Type B pancreatic cell (in vitro differentiated cells): ENCODE data around the gene NENF. TPM values are rescaled to one million over a fixed set of nuclear protein-coding genes. Genes with fewer than 3 reads are reported as not detected.

Source experiments
- DNase-seq: peaks from one replicate; pipeline ENCODE4 v3.0.0; 2021; ENCODE audit warnings: mixed read lengths; ENCODE audit not compliant: unreplicated experiment; ENCODE audit errors: extremely low spot score
- H3K27ac Mint-ChIP-seq: 2 replicates; pipeline ENCODE4 v1.8.0; 2021; ENCODE audit warnings: mild to moderate bottlenecking, mixed read lengths
- H3K27me3 Mint-ChIP-seq: 2 replicates; pipeline ENCODE4 v1.8.0; 2021; ENCODE audit warnings: mixed read lengths
- H3K36me3 Mint-ChIP-seq: 2 replicates; pipeline ENCODE4 v1.8.0; 2021; ENCODE audit warnings: mixed read lengths
- H3K4me1 Mint-ChIP-seq: one replicate; pipeline ENCODE4 v1.8.0; 2021; ENCODE audit warnings: mixed read lengths; ENCODE audit not compliant: unreplicated experiment
- H3K4me3 Mint-ChIP-seq: 2 replicates; pipeline ENCODE4 v1.8.0; 2021; ENCODE audit warnings: mild to moderate bottlenecking, mixed read lengths
- H3K9me3 Mint-ChIP-seq: 2 replicates; pipeline ENCODE4 v1.8.0; 2021; ENCODE audit warnings: mixed read lengths
- total RNA-seq: library from RNA; stranded (reverse); gene quantifications from 2 replicates; pipeline ENCODE4 v1.2.1, GENCODE V29; 2021; ENCODE audit warnings: low replicate concordance
- TF ChIP-seq, protein P1 (sequence below): fragments of 200-600 bp; sonication (generic); conservative IDR thresholded peaks from 2 replicates; pipeline ENCODE4 v1.5.0; 2021; ENCODE audit warnings: antibody characterized with exemption, mild to moderate bottlenecking

The NENF gene
- total RNA-seq, 1 donor from 2014 or later, result 48.9 TPM

DNA sequence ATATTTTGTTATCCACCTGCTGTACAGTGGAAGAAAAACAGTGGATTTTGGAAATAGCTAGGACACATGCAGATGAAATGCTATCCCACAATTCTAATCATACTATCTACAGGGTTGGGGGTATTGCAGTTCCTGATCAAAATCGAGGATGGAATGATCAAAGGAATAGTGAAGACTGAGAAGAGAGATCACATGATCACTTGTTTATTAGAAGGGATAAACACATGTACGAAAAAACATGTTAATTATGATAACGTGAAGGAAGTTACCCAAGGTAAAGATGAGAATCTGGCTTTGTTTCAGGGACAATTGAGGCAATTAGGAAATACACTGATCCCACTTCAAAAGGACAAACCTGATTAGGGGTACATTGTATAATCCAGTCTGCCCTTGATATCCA is 8.8 kb upstream of the NENF start:
- no peak overlapping the region for H3K27ac Mint-ChIP-seq
- no peaks in the 10 kb centered on the region for H3K36me3 Mint-ChIP-seq
- no peaks in the 10 kb centered on the region for H3K27me3 Mint-ChIP-seq
- no peaks in the 10 kb centered on the region for H3K4me1 Mint-ChIP-seq
- TF ChIP-seq, protein P1, sequence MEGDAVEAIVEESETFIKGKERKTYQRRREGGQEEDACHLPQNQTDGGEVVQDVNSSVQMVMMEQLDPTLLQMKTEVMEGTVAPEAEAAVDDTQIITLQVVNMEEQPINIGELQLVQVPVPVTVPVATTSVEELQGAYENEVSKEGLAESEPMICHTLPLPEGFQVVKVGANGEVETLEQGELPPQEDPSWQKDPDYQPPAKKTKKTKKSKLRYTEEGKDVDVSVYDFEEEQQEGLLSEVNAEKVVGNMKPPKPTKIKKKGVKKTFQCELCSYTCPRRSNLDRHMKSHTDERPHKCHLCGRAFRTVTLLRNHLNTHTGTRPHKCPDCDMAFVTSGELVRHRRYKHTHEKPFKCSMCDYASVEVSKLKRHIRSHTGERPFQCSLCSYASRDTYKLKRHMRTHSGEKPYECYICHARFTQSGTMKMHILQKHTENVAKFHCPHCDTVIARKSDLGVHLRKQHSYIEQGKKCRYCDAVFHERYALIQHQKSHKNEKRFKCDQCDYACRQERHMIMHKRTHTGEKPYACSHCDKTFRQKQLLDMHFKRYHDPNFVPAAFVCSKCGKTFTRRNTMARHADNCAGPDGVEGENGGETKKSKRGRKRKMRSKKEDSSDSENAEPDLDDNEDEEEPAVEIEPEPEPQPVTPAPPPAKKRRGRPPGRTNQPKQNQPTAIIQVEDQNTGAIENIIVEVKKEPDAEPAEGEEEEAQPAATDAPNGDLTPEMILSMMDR, result no peak
- H3K9me3 Mint-ChIP-seq, result no peaks in the 10 kb centered on the region
- no peak for DNase-seq
- H3K4me3 Mint-ChIP-seq, result no peak overlapping the region

DNA sequence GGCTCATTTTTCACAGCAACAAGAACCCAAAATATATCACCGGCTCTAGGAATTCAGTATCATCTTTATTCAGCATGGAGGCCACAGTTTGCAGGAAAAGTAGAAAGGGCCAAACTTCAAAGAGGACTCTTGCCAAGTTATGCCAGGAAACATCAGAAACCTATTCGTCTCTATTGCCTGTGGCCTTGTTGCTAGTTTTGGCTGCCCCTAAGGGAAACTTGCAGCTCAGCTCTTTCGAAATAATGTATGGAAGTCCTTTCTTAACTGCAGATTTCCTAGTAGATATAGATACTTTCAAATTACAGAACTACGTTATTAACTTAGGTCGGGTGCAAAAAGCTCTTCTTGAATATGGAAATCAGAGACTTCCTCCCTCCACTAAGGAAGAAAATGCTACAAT is 4.2 kb upstream of the NENF start:
- TF ChIP-seq, protein P1, result no peak
- Mint-ChIP-seq H3K27me3 (no peaks in the 10 kb centered on the region), H3K4me3 (no peak overlapping the region), H3K36me3 (no peaks in the 10 kb centered on the region), H3K9me3 (no peaks in the 10 kb centered on the region), H3K27ac (no peak overlapping the region), H3K4me1 (peaks cover 21% of the 10 kb centered on the region)
- no peak for DNase-seq

DNA sequence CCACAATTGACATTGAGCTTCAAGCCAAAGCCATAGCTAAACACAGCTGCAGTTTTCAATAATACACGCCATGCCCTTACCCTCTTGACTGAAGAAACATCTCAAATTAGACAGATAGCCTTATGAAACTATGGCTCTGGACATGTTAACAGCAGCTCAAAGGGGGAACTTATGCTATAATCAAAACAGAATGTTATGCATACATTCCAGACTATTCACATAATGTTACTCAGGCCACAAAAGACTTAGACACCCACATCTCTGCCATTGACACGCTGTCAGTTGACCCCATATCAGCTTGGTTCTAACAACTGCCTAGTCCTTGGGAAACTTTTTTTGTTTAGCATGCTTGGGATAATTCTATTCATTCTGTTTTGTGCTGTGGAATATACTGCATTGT is 2.3 kb upstream of the NENF start:
- DNase-seq, result no peak
- Mint-ChIP-seq H3K4me1 (peaks cover 33% of the 10 kb centered on the region), H3K36me3 (no peaks in the 10 kb centered on the region), H3K27ac (peak overlapping the region; percentile 59), H3K9me3 (no peaks in the 10 kb centered on the region), H3K27me3 (no peaks in the 10 kb centered on the region), H3K4me3 (no peak overlapping the region)
- TF ChIP-seq, protein P1, result no peak

DNA sequence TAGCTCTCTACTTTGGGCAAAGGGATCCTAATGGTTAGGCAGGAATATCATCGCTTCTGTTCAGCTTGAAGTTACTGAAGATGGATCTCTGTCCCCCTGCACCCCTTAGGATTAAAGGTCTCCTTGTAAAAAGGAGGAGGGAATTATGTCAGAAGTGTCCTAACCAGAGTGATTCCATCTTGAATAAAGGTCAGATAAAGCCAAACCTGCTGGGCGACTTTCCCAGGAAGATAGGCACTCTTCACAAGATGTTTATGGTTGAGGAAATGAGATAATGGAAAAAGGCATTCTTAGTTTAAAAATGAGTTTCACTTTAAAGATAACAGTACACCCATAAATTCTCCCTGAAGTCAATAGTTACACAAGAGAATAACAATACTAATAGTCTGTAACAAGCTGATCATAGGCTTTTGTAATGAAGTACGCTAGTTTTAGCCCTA is 1.7 kb upstream of the NENF start:
- no peak for DNase-seq
- TF ChIP-seq, protein P1, result no peak
- no peaks in the 10 kb centered on the region for H3K36me3 Mint-ChIP-seq
- H3K27me3 Mint-ChIP-seq, result no peaks in the 10 kb centered on the region
- H3K27ac Mint-ChIP-seq, result peak overlapping the region; percentile 59
- peaks cover 33% of the 10 kb centered on the region for H3K4me1 Mint-ChIP-seq
- H3K9me3 Mint-ChIP-seq, result no peaks in the 10 kb centered on the region
- peak overlapping the region; percentile 71 for H3K4me3 Mint-ChIP-seq

DNA sequence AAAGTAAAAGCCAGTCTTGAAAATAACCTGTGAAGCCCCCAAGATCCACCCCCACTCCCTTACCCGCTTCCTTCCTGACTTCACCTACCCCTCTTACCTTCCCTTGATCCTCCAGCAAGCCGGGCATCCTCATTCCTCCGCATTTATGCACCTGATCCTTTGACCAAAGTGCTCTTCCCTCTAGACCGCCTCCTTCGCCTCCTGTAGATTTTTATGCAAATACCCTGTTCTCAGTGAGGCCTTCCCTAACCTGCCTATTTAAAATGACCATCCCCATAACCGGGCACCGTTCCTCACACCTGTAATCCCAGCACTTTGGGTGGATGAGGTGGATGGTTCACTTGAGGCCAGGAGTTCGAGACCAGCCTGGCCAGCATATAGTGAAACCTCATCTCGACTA is 1.1 kb upstream of the NENF start:
- TF ChIP-seq, protein P1, result no peak
- no peak for DNase-seq
- peak overlapping the region; percentile 59 for H3K27ac Mint-ChIP-seq
- H3K4me1 Mint-ChIP-seq, result peaks cover 33% of the 10 kb centered on the region
- no peaks in the 10 kb centered on the region for H3K9me3 Mint-ChIP-seq
- peak overlapping the region; percentile 71 for H3K4me3 Mint-ChIP-seq
- H3K27me3 Mint-ChIP-seq, result no peaks in the 10 kb centered on the region
- no peaks in the 10 kb centered on the region for H3K36me3 Mint-ChIP-seq

DNA sequence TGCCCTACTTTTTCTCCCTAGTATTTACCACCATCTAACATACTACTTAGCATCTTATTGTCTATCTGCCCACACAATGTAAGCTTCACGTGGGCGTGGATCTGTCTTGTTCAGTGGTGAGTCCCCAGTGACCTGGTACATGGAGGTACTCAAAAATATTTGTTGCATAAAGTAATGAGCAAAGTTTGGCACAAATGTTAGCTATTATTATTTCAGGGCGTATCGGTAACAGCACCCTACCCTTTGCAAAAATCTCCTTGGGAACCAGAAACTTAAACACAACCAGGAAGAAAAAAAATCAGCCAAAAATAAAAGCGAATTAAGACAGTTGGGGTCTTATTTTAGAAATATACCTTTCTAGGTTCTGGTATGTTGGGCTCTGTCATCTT is 454 bp upstream of the NENF start:
- TF ChIP-seq, protein P1, result no peak
- peak overlapping the region; percentile 86 for H3K4me3 Mint-ChIP-seq
- peaks cover 33% of the 10 kb centered on the region for H3K4me1 Mint-ChIP-seq
- H3K27me3 Mint-ChIP-seq, result no peaks in the 10 kb centered on the region
- no peaks in the 10 kb centered on the region for H3K36me3 Mint-ChIP-seq
- no peak for DNase-seq
- H3K9me3 Mint-ChIP-seq, result no peaks in the 10 kb centered on the region
- H3K27ac Mint-ChIP-seq, result peak overlapping the region; percentile 70
